Measurements from ENCODE around the gene MVD. TPM values are rescaled to one million over a fixed set of nuclear protein-coding genes. Genes with fewer than 3 reads are reported as not detected.
A peak's percentile ranks its signal among the peaks of the same experiment; 100 is the strongest.

MVD gene
- total and polyA plus RNA-seq, 2 of the 4 experiments (the other 2 are of a cell fraction), result 18.3 to 28.4 TPM

- TF ChIP-seq FOS (IDR thresholded peaks at IDR 0.05; ENCODE audit: low read depth, low read length), result no peak
Measured at GRCh38 chr16:88634994-88635670, 27.8 kb downstream of the MVD start (continued).

DNA sequence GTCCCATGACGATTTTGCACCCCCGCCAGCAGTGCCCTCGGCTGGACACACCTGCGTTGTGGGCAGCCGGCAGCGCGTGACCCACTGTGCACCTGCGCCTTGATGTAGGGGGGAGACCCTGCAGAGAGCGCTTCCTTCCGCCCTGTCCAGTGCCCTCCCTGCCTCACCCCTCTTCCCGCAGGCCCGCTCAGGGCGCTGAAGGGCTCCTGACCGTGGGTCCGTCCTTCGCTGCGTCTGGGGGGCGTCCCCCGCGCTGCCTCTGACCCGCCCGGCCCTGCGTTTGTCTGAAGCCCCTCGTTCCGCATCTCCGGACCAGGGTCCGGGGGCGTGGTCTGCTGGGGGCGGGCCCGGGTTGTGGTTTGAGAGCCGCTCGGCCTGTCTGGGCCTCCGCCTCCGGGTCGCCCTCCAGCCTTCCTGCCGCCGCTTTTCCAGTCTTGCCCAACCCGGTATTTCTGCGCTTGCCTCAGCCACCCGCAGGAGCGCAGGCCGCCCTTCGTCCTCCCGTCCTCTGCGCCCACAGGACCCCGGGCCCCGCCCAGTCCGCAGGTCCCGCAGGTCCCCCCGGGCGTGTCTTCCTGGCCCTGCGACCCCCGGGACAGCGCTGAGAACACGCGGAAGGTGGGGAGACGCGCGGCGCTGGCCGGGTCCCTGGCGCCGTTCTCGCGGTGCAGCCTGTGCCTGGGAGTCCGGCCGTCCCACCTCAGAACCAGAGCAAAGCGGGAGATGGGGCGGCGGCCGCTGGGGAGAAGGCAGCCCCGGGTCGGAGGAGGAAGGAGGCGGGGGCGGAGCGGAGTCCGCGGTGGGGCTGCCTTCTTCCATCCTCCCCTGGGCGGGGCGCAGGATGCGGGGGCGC is 28.5 kb downstream of the MVD start:
- Histone ChIP-seq H3K9me3 (ENCODE audit: control insufficient read depth, insufficient read depth, low read length) (no peaks in the 10 kb centered on the region), H3K18ac (ENCODE audit: low read depth, low read length) (no peak overlapping the region), H4K5ac (ENCODE audit: low read depth, low read length) (no peak overlapping the region), H3K9me1 (ENCODE audit: insufficient read depth, low read length) (peaks cover 2% of the 10 kb centered on the region; the same call in 1 of the 2 replicates), H2AK9ac (replicated peaks; ENCODE audit: low read depth, low read length, poor library complexity) (peak overlapping the region; percentile 89), H3K36me3 (ENCODE audit: control insufficient read depth, insufficient read depth, low read length) (peaks cover 34% of the 10 kb centered on the region), H3K27me3 (ENCODE audit: control insufficient read depth, insufficient read depth, low read length) (peaks cover 16% of the 10 kb centered on the region), H3K79me1 (ENCODE audit: low read depth in 1 of 2, low read length in 2 of 2) (no peaks in the 10 kb centered on the region), H2BK20ac (ENCODE audit: low read depth, low read length) (no peak overlapping the region), H4K20me1 (ENCODE audit: insufficient read depth, low read length) (peaks cover 5% of the 10 kb centered on the region; the same call in 1 of the 2 replicates), H3K4me2 (ENCODE audit: low read depth, low read length) (peak overlapping the region; percentile 55), H2BK120ac (ENCODE audit: low read depth, low read length) (no peak overlapping the region), H2AFZ (replicated peaks; ENCODE audit: low read length, poor library complexity) (peak overlapping the region; percentile 90), H3K23ac (ENCODE audit: low read depth, low read length) (no peak overlapping the region), H2BK15ac (ENCODE audit: low read depth, low read length) (no peak overlapping the region), H3K9ac (ENCODE audit: low read depth, low read length) (peak overlapping the region; percentile 34; the same call in 1 of the 2 replicates), H3K4me3 (ENCODE audit: insufficient read depth, low read depth, low read length) (peak overlapping the region; percentile 31), H4K91ac (ENCODE audit: insufficient read depth, low read depth, low read length) (no peak overlapping the region), H2BK5ac (ENCODE audit: low read depth, low read length, poor library complexity, severe bottlenecking) (no peak overlapping the region), H3K4me1 (ENCODE audit: control insufficient read depth, insufficient read depth, low read length) (peaks cover 11% of the 10 kb centered on the region), H3K56ac (ENCODE audit: extremely low read depth, insufficient read depth, low read length) (no peak overlapping the region), H2AK5ac (ENCODE audit: low read depth, low read length) (no peak overlapping the region), H3K4ac (ENCODE audit: low read depth, low read length) (no peak overlapping the region), H3K27ac (ENCODE audit: insufficient read depth, low read length) (no peak overlapping the region; the same call in 1 of the 2 replicates), H3K14ac (replicated peaks; ENCODE audit: low read depth, low read length) (no peak overlapping the region), H4K8ac (ENCODE audit: low read depth in 2 of 2, low read length in 2 of 2) (peak overlapping the region in 1 of 2 experiments; percentile 63; a peak in 1 of 4 replicates)
- WGBS, 2 experiments (ENCODE audit: extremely low coverage in 2 of 2, insufficient read length in 1 of 2), result 13% methylated on average over 57 of the region's 82 CpGs; no CpG with 5 or more reads in 1 of the 2 experiments
- ChIA-PET POLR2A (ENCODE audit: unreplicated experiment) (no interaction called here), CTCF (no interaction called here)
- dilution Hi-C loops (cut with HindIII; ENCODE audit: low sequenced_read_pairs, unreplicated experiment), result no loop called here
- no TSS peak for BruUV-seq (replicated peaks)
- TF ChIP-seq CEBPB (IDR thresholded peaks at IDR 0.05; ENCODE audit: low read depth, low read length) (peak; percentile 66; the same call in 1 of the 2 replicates), FOS (IDR thresholded peaks at IDR 0.05; ENCODE audit: low read depth, low read length) (no peak)
- in situ Hi-C loops (cut with MboI; ENCODE audit: low sequenced_read_pairs), result no loop called here
- DNase-seq (peak; percentile 23), ATAC-seq (ENCODE audit: low read depth) (peak; percentile 72)
- intact Hi-C loops (cut with micrococcal nuclease), result no loop called here
